Panc1 (cell line): ENCODE data around the gene ADGRV1. TPM values are rescaled to one million over a fixed set of nuclear protein-coding genes. Genes with fewer than 3 reads are reported as not detected.

ENCODE experiments used
- ATAC-seq: fragments of 200-7000 bp; cut with Tn5 transposase; 2 replicates; pipeline ENCODE4 v1.9.1; 2020; ENCODE audit warnings: mild to moderate bottlenecking, moderate library complexity
- BruUV-seq: library from RNA; stranded (reverse); fragments of 400-500 nt; replicated peaks from 2 replicates; lab custom pipeline; 2021; lab: Mats Ljungman, UMichigan
- CTCF ChIA-PET: fragments of 300-600 bp; sonication (Branson Sonifier 250); formaldehyde crosslinking; loops from one replicate; lab custom pipeline; 2022; ENCODE audit warnings: antibody characterized with exemption; lab: Charles Lee
- POLR2A ChIA-PET: fragments of 300-600 bp; sonication (Branson Sonifier 250); formaldehyde crosslinking; loops from one replicate; lab custom pipeline; 2022; ENCODE audit warnings: antibody characterized with exemption; lab: Charles Lee
- DNase-seq: peaks from one replicate; pipeline ENCODE4 v3.0.0-alpha.2; 2010; ENCODE audit warnings: low read depth, low spot score
- H3K27ac ChIP-seq: 2 replicates; pipeline ENCODE4 v1.5.1; 2011; ENCODE audit warnings: mild to moderate bottlenecking, low read length, inconsistent platforms
- H3K27me3 ChIP-seq: fragments of 200-500 bp; sonication (Bioruptor generic); 2 replicates; pipeline ENCODE4 v1.6.0; 2014; ENCODE audit warnings: low read length, inconsistent platforms; ENCODE audit not compliant: control insufficient read depth, insufficient read depth
- H3K36me3 ChIP-seq: fragments of 200-500 bp; sonication (Bioruptor generic); 2 replicates; pipeline ENCODE4 v1.5.1; 2014; ENCODE audit warnings: inconsistent platforms, mild to moderate bottlenecking, low read length, moderate library complexity; ENCODE audit not compliant: control insufficient read depth, insufficient read depth
- H3K4me1 ChIP-seq: 2 replicates; pipeline ENCODE4 v1.5.1; 2011; ENCODE audit warnings: inconsistent platforms, mild to moderate bottlenecking, low read length, moderate library complexity; ENCODE audit not compliant: control insufficient read depth, insufficient read depth
- H3K4me3 ChIP-seq, 2 experiments: 2 replicates each; pipeline ENCODE4 v1.5.1; 2011 to 2012; ENCODE audit warnings: low read depth in 2 of 2, low read length in 2 of 2, mild to moderate bottlenecking in 2 of 2, inconsistent platforms in 1 of 2, moderate library complexity in 1 of 2
- H3K9me3 ChIP-seq: fragments of 200-500 bp; sonication (Bioruptor generic); 2 replicates; pipeline ENCODE4 v1.5.1; 2014; ENCODE audit warnings: low read depth, mild to moderate bottlenecking, inconsistent platforms, low read length, moderate library complexity; ENCODE audit not compliant: control insufficient read depth, insufficient read depth
- POLR2AphosphoS5 ChIP-seq: IDR thresholded peaks from 2 replicates; pipeline ENCODE4 v1.6.1; 2012; ENCODE audit warnings: mild to moderate bottlenecking, low read depth, low read length, moderate library complexity
- SIN3A ChIP-seq: IDR thresholded peaks from 2 replicates; pipeline ENCODE4 v1.6.1; 2012; ENCODE audit warnings: low read depth, mild to moderate bottlenecking, low read length, moderate library complexity, borderline replicate concordance; ENCODE audit not compliant: insufficient read depth
- TCF7L2 ChIP-seq: IDR thresholded peaks from 2 replicates; pipeline ENCODE4 v1.6.1; 2011; ENCODE audit warnings: mild to moderate bottlenecking, low read depth, low read length, inconsistent platforms
- in situ Hi-C: cut with HindIII; loops from 2 replicates; pipeline ENCODE4 v1.10.0; 2016; ENCODE audit warnings: low sequenced_read_pairs, low pct_unique_long_range_greater_than_20kb
- intact Hi-C: fragments of 100-400 bp; cut with micrococcal nuclease; formaldehyde crosslinking; loops from one replicate; pipeline ENCODE4 v1.10.0; 2022; ENCODE audit not compliant: unreplicated experiment
- total RNA-seq: library from RNA; stranded (reverse); gene quantifications from one replicate; pipeline ENCODE4 v1.2.1, GENCODE V29; 2021; ENCODE audit not compliant: unreplicated experiment
- TF ChIP-seq, protein P1 (sequence below): fragments of 450-650 bp; IDR thresholded peaks from 2 replicates; pipeline ENCODE4 v1.5.1; 2017; ENCODE audit warnings: mild to moderate bottlenecking
- TF ChIP-seq, protein P2 (sequence below), 2 experiments: IDR thresholded peaks; 2 replicates each; pipeline ENCODE4 v1.6.1; 2011 to 2012; ENCODE audit warnings: low read depth in 2 of 2, control low read depth in 1 of 2, low read length in 1 of 2, mild to moderate bottlenecking in 1 of 2, moderate library complexity in 1 of 2; ENCODE audit not compliant: insufficient read depth in 1 of 2

Gene ADGRV1
- total RNA-seq, 1 experiment from 2014 or later = 0.49 TPM

DNA sequence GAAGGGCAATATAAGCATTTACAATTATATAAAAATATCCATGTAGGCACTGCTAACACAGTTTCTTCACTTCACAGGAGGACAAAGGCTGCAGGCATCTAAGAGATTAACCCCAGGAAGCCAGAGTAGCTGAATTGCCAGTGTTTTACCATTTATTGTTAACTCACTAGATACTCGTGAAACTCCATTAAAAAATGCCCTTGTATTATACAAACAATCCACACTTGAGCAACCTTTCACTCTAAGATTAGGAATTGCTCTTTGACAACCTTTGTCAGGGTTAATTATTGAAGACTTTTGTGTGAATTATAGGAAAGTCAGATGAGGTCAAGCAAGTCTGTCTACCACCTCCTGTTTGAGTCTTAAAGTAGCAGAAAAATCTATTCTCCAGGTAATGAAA is 317.8 kb downstream of the ADGRV1 start:
- peaks cover 9% of the 10 kb centered on the region for H3K27me3 ChIP-seq
- H3K4me3 ChIP-seq = no peak overlapping the region
- ChIA-PET POLR2A (no interaction called here), CTCF (no interaction called here)
- no peaks in the 10 kb centered on the region for H3K9me3 ChIP-seq
- in situ Hi-C loops = no loop called here
- ATAC-seq = no peak
- no peaks in the 10 kb centered on the region for H3K4me1 ChIP-seq
- no peak for DNase-seq
- TF ChIP-seq TCF7L2 (no peak), POLR2AphosphoS5 (no peak), SIN3A (no peak)
- TF ChIP-seq, protein P1, sequence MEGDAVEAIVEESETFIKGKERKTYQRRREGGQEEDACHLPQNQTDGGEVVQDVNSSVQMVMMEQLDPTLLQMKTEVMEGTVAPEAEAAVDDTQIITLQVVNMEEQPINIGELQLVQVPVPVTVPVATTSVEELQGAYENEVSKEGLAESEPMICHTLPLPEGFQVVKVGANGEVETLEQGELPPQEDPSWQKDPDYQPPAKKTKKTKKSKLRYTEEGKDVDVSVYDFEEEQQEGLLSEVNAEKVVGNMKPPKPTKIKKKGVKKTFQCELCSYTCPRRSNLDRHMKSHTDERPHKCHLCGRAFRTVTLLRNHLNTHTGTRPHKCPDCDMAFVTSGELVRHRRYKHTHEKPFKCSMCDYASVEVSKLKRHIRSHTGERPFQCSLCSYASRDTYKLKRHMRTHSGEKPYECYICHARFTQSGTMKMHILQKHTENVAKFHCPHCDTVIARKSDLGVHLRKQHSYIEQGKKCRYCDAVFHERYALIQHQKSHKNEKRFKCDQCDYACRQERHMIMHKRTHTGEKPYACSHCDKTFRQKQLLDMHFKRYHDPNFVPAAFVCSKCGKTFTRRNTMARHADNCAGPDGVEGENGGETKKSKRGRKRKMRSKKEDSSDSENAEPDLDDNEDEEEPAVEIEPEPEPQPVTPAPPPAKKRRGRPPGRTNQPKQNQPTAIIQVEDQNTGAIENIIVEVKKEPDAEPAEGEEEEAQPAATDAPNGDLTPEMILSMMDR = no peak
- TF ChIP-seq, protein P2, sequence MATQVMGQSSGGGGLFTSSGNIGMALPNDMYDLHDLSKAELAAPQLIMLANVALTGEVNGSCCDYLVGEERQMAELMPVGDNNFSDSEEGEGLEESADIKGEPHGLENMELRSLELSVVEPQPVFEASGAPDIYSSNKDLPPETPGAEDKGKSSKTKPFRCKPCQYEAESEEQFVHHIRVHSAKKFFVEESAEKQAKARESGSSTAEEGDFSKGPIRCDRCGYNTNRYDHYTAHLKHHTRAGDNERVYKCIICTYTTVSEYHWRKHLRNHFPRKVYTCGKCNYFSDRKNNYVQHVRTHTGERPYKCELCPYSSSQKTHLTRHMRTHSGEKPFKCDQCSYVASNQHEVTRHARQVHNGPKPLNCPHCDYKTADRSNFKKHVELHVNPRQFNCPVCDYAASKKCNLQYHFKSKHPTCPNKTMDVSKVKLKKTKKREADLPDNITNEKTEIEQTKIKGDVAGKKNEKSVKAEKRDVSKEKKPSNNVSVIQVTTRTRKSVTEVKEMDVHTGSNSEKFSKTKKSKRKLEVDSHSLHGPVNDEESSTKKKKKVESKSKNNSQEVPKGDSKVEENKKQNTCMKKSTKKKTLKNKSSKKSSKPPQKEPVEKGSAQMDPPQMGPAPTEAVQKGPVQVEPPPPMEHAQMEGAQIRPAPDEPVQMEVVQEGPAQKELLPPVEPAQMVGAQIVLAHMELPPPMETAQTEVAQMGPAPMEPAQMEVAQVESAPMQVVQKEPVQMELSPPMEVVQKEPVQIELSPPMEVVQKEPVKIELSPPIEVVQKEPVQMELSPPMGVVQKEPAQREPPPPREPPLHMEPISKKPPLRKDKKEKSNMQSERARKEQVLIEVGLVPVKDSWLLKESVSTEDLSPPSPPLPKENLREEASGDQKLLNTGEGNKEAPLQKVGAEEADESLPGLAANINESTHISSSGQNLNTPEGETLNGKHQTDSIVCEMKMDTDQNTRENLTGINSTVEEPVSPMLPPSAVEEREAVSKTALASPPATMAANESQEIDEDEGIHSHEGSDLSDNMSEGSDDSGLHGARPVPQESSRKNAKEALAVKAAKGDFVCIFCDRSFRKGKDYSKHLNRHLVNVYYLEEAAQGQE (IDR thresholded peaks at IDR 0.05; ENCODE audit: insufficient read depth in 1 of 2, low read depth in 2 of 2, low read length in 1 of 2) = no peak
- BruUV-seq = no TSS peak
- no peaks in the 10 kb centered on the region for H3K36me3 ChIP-seq
- intact Hi-C loops = no loop called here
- H3K27ac ChIP-seq = no peak overlapping the region

DNA sequence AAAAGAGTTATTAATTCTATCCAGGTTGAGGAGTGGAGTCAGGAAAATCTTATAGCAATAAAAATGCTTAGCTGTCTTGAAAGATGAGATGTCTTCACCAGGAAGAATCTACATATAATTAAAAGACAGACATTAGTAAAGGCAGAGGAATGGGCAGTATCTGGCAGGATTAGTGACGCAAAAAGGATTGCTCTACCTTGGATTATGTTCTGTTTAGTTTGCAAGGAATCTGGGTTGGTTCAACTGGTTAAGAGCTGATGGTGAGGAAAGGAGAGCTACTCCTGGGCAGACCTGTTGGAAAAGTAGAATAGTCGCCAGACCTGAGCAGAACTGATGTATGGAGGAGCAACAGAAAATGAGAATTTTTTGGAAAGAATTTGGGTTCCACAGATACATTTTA is 318.5 kb downstream of the ADGRV1 start:
- Histone ChIP-seq H3K9me3 (no peaks in the 10 kb centered on the region), H3K4me3 (no peak overlapping the region), H3K36me3 (no peaks in the 10 kb centered on the region), H3K27me3 (peaks cover 9% of the 10 kb centered on the region), H3K27ac (no peak overlapping the region), H3K4me1 (no peaks in the 10 kb centered on the region)
- ChIA-PET CTCF (no interaction called here), POLR2A (no interaction called here)
- in situ Hi-C loops = no loop called here
- intact Hi-C loops = no loop called here
- TF ChIP-seq, protein P1 = no peak
- no peak for TF ChIP-seq SIN3A
- TF ChIP-seq TCF7L2 = no peak
- TF ChIP-seq, protein P2 (IDR thresholded peaks at IDR 0.05; ENCODE audit: insufficient read depth in 1 of 2, low read depth in 2 of 2, low read length in 1 of 2) = no peak
- TF ChIP-seq POLR2AphosphoS5 = no peak
- ATAC-seq (no peak), DNase-seq (no peak)
- no TSS peak for BruUV-seq
